Endothelial cell (in vitro differentiated cells): ENCODE results near the gene DCAKD. TPM values are rescaled to one million over a fixed set of nuclear protein-coding genes. Genes with fewer than 3 reads are reported as not detected.

ENCODE experiments used
- DNase-seq: peaks from one replicate; pipeline ENCODE4 v3.0.0; 2021; ENCODE audit warnings: low spot score
- H3K27ac Mint-ChIP-seq: one replicate; pipeline ENCODE4 v1.8.0; 2021; ENCODE audit warnings: mixed read lengths, inconsistent platforms; ENCODE audit not compliant: unreplicated experiment
- H3K27me3 Mint-ChIP-seq: one replicate; pipeline ENCODE4 v1.8.0; 2021; ENCODE audit warnings: mild to moderate bottlenecking, moderate library complexity, mixed read lengths, inconsistent platforms; ENCODE audit not compliant: unreplicated experiment
- H3K36me3 Mint-ChIP-seq: one replicate; pipeline ENCODE4 v1.8.0; 2021; ENCODE audit warnings: mild to moderate bottlenecking, low read depth, mixed read lengths, inconsistent platforms; ENCODE audit not compliant: unreplicated experiment
- H3K4me1 Mint-ChIP-seq: one replicate; pipeline ENCODE4 v1.8.0; 2021; ENCODE audit warnings: mild to moderate bottlenecking, mixed read lengths, inconsistent platforms; ENCODE audit not compliant: unreplicated experiment
- H3K4me3 Mint-ChIP-seq: one replicate; pipeline ENCODE4 v1.8.0; 2021; ENCODE audit warnings: mild to moderate bottlenecking, mixed read lengths, inconsistent platforms; ENCODE audit not compliant: unreplicated experiment
- H3K9me3 Mint-ChIP-seq: one replicate; pipeline ENCODE4 v1.8.0; 2021; ENCODE audit warnings: mixed read lengths, inconsistent platforms; ENCODE audit not compliant: unreplicated experiment
- total RNA-seq: library from RNA; stranded (reverse); fragmentation: NEBNext Ultra II Directional; extraction: Animal tissue kit (Norgen Biotek cat#: 25700); gene quantifications from one replicate; pipeline ENCODE4 v1.2.1, GENCODE V29; 2021; ENCODE audit not compliant: unreplicated experiment
- TF ChIP-seq, protein P1 (sequence below): fragments of 200-600 bp; sonication (generic); IDR thresholded peaks from one replicate; pipeline ENCODE4 v1.5.0; 2021; ENCODE audit warnings: antibody characterized with exemption; ENCODE audit not compliant: unreplicated experiment

DCAKD gene
- total RNA-seq, 1 donor from 2014 or later = 29.2 TPM

DNA sequence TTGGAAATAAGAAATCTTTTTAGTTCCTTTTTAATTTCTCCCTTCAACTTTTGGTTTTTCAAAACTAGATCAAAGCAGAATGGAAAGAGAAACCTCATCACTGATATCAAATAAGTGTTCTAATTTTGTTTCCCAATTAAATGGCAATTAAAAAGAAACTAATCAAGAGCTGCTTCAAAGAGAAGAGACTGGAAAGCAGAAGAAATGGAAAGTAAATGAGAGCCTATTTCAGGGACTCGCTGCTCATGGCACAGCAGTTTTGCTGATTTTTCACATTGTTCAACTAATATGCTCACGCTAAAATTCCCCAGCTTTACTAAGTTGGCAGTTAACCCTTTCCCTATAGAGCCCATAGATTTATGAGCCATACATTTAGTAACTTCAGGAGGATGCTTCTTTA, 16.2 kb upstream of the DCAKD start:
- Mint-ChIP-seq H3K4me3 (no peak overlapping the region), H3K27me3 (no peaks in the 10 kb centered on the region), H3K4me1 (peaks cover 8% of the 10 kb centered on the region), H3K27ac (no peak overlapping the region), H3K9me3 (no peaks in the 10 kb centered on the region), H3K36me3 (peaks cover 8% of the 10 kb centered on the region)
- TF ChIP-seq, protein P1, sequence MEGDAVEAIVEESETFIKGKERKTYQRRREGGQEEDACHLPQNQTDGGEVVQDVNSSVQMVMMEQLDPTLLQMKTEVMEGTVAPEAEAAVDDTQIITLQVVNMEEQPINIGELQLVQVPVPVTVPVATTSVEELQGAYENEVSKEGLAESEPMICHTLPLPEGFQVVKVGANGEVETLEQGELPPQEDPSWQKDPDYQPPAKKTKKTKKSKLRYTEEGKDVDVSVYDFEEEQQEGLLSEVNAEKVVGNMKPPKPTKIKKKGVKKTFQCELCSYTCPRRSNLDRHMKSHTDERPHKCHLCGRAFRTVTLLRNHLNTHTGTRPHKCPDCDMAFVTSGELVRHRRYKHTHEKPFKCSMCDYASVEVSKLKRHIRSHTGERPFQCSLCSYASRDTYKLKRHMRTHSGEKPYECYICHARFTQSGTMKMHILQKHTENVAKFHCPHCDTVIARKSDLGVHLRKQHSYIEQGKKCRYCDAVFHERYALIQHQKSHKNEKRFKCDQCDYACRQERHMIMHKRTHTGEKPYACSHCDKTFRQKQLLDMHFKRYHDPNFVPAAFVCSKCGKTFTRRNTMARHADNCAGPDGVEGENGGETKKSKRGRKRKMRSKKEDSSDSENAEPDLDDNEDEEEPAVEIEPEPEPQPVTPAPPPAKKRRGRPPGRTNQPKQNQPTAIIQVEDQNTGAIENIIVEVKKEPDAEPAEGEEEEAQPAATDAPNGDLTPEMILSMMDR = no peak
- DNase-seq = no peak

DNA sequence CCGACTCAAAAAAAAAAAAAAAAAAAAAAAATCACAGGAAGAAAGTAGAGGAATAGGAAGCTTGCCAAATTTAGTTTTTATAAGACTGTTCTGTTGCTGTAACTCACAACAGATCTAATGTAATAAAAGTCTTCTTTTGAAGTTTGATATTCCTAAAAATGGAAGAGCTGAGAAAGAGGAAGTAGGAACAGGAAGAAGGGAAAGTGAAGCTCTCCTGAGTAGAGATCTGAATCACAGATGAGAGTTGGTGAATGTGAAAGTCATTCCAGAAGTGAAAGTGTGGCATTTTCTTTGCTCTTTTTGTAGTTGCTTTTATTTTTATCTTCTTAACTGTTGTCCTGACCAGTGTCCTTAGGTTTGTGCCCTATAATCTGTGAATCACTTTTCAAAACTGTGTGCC, 11.8 kb upstream of the DCAKD start:
- Mint-ChIP-seq H3K27ac (no peak overlapping the region), H3K27me3 (peaks cover 2% of the 10 kb centered on the region), H3K4me1 (peaks cover 18% of the 10 kb centered on the region), H3K36me3 (no peaks in the 10 kb centered on the region), H3K4me3 (peak overlapping the region; percentile 21), H3K9me3 (no peaks in the 10 kb centered on the region)
- DNase-seq = no peak
- TF ChIP-seq, protein P1 = no peak

DNA sequence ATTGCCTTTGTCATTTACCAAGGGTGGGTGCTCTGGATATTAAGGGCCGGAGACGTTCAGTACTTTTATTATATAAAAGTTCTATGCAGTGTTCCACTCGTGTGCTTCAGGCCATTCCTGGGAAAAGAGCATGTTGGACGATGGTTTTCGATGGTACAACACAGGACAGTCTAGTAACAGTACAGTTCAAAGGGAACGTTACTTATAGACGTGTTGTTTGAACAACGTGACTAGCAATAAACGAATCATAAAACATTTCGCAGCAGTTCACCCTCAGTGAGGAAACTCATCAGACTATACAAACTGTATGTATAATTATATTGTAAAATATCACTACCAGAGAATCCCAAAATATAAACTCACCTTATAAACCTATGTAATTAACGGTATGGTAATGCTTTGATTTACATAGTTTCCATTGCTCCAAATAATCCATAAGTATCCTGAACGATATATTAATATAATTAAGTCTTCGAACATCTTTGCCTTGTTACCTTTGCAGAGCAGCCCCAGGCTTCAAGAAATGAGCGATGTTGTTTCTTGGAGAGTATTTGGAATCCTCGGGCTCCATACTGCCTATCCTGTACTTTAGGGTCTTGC, 10.3 kb upstream of the DCAKD start:
- peak overlapping the region; percentile 100 for H3K4me3 Mint-ChIP-seq
- peaks cover 18% of the 10 kb centered on the region for H3K4me1 Mint-ChIP-seq
- TF ChIP-seq, protein P1 = no peak
- H3K27ac Mint-ChIP-seq = peak overlapping the region; percentile 52
- H3K36me3 Mint-ChIP-seq = no peaks in the 10 kb centered on the region
- H3K9me3 Mint-ChIP-seq = no peaks in the 10 kb centered on the region
- DNase-seq = no peak
- H3K27me3 Mint-ChIP-seq = peaks cover 2% of the 10 kb centered on the region

DNA sequence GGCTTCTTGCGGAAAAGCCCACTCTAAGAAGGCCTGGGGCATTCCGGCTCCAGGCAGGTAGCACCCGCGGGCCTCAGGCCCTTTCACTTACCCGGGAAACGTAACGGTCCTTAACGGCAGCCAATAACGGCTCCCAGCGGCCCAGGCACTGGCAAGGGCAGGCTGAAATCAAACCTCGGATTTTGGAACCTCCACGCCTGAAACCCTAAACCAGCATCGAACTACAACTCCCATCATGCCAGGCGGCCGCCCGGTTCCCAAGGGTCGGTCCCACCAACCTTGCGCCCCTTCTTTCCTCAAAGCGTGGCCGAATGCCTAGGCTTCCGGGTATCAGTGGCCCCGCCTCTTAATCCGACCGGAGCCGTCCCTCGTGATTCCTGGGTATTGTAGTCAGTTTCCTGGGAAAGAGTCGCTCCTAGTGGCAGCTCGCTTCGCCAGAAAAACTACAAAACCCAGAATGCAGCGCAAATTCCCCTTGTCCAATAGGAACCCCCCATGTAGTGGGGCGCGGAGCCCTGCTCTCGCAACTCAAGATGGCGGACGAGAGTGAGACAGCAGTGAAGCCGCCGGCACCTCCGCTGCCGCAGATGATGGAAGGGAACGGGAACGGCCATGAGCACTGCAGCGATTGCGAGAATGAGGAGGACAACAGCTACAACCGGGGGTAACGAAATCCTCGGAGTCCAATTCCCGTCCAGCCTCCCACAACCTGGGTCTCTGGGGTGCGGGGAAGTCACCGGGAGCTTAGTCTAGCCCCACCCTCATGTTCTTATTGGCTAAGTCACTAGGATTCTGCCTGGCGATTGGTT, 9.6 kb upstream of the DCAKD start, which contains the start of gene NMT1:
Gene NMT1, plus strand, starts transcription at position 521 of the 809 bp plus-strand sequence. Its CDS starts 13 bp downstream, at position 534.
- H3K9me3 Mint-ChIP-seq = no peaks in the 10 kb centered on the region
- H3K4me3 Mint-ChIP-seq = peak within 1 kb of the TSS; percentile 100
- peaks cover 2% of the 10 kb centered on the region for H3K27me3 Mint-ChIP-seq
- TF ChIP-seq, protein P1 = no peak
- H3K36me3 Mint-ChIP-seq = no peaks in the 10 kb centered on the region
- peak within 1 kb of the TSS; percentile 100 for H3K27ac Mint-ChIP-seq
- H3K4me1 Mint-ChIP-seq = peaks cover 18% of the 10 kb centered on the region
- peak; percentile 93 for DNase-seq

DNA sequence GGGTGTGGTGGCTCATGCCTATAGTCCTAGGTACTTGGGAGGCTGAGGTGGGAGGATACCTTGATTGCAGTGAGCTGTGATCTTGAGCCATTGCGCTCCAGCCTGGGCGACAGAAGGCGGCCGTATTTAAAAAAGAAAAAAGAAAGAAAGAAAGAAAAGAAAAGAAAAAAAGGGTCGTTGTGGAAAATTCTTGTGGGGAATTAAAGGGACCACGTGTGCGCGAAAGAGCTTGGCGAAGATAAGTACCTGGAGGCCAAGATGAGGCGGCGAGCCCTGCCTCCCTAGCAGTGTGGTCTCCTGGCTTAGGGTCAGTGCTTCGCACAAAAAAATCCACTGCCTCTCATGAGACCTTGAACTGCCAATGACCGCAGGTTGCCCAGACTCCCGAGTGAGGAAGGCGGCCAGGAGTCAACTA, 9.0 kb upstream of the DCAKD start:
- Mint-ChIP-seq H3K27ac (peak overlapping the region; percentile 52), H3K4me3 (peak overlapping the region; percentile 100), H3K27me3 (peaks cover 2% of the 10 kb centered on the region), H3K36me3 (no peaks in the 10 kb centered on the region), H3K4me1 (peaks cover 18% of the 10 kb centered on the region), H3K9me3 (no peaks in the 10 kb centered on the region)
- DNase-seq = no peak
- TF ChIP-seq, protein P1 = no peak
